ENCODE results near the gene PLEKHA7.

DNA sequence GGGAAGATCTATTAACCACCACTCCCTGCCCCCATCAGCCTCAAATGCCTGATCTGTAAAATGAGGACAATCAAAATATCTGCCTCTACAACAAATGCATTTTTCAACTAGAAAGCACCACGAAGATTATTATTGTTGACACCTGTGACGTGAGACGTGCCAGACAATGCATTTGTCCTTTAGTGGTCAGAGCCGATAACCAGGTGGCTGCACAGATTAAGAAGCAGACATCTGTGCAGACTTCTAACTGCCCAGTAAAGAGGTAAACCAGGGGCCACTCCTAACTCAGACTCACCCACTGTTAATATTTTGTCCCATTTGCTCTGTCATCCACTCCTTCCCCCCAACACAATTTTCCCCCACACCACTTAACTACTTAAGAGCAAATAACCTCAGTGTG is 11.7 kb downstream of the PLEKHA7 start:
- TF ChIP-seq EZH2 (IDR thresholded peaks at IDR 0.05): no peak
- TF ChIP-seq, protein P1, sequence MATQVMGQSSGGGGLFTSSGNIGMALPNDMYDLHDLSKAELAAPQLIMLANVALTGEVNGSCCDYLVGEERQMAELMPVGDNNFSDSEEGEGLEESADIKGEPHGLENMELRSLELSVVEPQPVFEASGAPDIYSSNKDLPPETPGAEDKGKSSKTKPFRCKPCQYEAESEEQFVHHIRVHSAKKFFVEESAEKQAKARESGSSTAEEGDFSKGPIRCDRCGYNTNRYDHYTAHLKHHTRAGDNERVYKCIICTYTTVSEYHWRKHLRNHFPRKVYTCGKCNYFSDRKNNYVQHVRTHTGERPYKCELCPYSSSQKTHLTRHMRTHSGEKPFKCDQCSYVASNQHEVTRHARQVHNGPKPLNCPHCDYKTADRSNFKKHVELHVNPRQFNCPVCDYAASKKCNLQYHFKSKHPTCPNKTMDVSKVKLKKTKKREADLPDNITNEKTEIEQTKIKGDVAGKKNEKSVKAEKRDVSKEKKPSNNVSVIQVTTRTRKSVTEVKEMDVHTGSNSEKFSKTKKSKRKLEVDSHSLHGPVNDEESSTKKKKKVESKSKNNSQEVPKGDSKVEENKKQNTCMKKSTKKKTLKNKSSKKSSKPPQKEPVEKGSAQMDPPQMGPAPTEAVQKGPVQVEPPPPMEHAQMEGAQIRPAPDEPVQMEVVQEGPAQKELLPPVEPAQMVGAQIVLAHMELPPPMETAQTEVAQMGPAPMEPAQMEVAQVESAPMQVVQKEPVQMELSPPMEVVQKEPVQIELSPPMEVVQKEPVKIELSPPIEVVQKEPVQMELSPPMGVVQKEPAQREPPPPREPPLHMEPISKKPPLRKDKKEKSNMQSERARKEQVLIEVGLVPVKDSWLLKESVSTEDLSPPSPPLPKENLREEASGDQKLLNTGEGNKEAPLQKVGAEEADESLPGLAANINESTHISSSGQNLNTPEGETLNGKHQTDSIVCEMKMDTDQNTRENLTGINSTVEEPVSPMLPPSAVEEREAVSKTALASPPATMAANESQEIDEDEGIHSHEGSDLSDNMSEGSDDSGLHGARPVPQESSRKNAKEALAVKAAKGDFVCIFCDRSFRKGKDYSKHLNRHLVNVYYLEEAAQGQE (IDR thresholded peaks at IDR 0.05; ENCODE audit: low read depth): no peak
- no peak for TF ChIP-seq SIN3A (IDR thresholded peaks at IDR 0.05; ENCODE audit: low read depth)
- TF ChIP-seq, protein P2, sequence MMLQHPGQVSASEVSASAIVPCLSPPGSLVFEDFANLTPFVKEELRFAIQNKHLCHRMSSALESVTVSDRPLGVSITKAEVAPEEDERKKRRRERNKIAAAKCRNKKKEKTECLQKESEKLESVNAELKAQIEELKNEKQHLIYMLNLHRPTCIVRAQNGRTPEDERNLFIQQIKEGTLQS (IDR thresholded peaks at IDR 0.05): no peak
- TF ChIP-seq TCF7L2 (IDR thresholded peaks at IDR 0.05; ENCODE audit: borderline replicate concordance, extremely low read depth, insufficient read depth, insufficient read length): no peak
- TF ChIP-seq, protein P3, sequence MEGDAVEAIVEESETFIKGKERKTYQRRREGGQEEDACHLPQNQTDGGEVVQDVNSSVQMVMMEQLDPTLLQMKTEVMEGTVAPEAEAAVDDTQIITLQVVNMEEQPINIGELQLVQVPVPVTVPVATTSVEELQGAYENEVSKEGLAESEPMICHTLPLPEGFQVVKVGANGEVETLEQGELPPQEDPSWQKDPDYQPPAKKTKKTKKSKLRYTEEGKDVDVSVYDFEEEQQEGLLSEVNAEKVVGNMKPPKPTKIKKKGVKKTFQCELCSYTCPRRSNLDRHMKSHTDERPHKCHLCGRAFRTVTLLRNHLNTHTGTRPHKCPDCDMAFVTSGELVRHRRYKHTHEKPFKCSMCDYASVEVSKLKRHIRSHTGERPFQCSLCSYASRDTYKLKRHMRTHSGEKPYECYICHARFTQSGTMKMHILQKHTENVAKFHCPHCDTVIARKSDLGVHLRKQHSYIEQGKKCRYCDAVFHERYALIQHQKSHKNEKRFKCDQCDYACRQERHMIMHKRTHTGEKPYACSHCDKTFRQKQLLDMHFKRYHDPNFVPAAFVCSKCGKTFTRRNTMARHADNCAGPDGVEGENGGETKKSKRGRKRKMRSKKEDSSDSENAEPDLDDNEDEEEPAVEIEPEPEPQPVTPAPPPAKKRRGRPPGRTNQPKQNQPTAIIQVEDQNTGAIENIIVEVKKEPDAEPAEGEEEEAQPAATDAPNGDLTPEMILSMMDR (IDR thresholded peaks at IDR 0.05 in 2 of 3, conservative IDR thresholded peaks at IDR 0.05 in 1 of 3; ENCODE audit: borderline replicate concordance in 1 of 3, insufficient read depth in 1 of 3, low read depth in 2 of 3, low read length in 2 of 3): no peak
- TF ChIP-seq SP1 (IDR thresholded peaks at IDR 0.05; ENCODE audit: low read depth): no peak
